IMR-90 (cell line): ENCODE data around the gene NNT. TPM values are rescaled to one million over a fixed set of nuclear protein-coding genes. Genes with fewer than 3 reads are reported as not detected.

Experiments
- ATAC-seq: fragments of 200-7000 bp; cut with Tn5 transposase; 2 replicates; pipeline ENCODE4 v1.9.1; 2020; ENCODE audit warnings: low read depth, mild to moderate bottlenecking, moderate library complexity
- BruUV-seq: library from RNA; stranded (reverse); fragments of 400-500 nt; replicated peaks from 2 replicates; lab custom pipeline; 2021; lab: Mats Ljungman, UMichigan
- CTCF ChIA-PET: fragments of 300-600 bp; formaldehyde crosslinking; extraction: SDS; loops from one replicate; lab custom pipeline; 2021; ENCODE audit warnings: antibody characterized with exemption; lab: Yijun Ruan, JAX
- POLR2A ChIA-PET: fragments of 300-600 bp; sonication (Branson Sonifier 250); formaldehyde crosslinking; loops from one replicate; lab custom pipeline; 2022; ENCODE audit warnings: antibody characterized with exemption; ENCODE audit not compliant: unreplicated experiment; lab: Charles Lee
- DNase-seq: peaks from one replicate; pipeline ENCODE4 v3.0.0; 2013
- H2AFZ ChIP-seq: replicated peaks from 2 replicates; pipeline ENCODE3; 2013; ENCODE audit warnings: low read length, mild to moderate bottlenecking; ENCODE audit not compliant: poor library complexity
- H2AK5ac ChIP-seq: 2 replicates; pipeline ENCODE4 v1.6.1; 2013; ENCODE audit warnings: low read depth, low read length, inconsistent platforms
- H2AK9ac ChIP-seq: replicated peaks from 2 replicates; pipeline ENCODE3; 2013; ENCODE audit warnings: mild to moderate bottlenecking, low read depth, low read length, moderate library complexity; ENCODE audit not compliant: poor library complexity
- H2BK120ac ChIP-seq: 2 replicates; pipeline ENCODE4 v1.6.1; 2013; ENCODE audit warnings: low read depth, low read length, inconsistent platforms
- H2BK15ac ChIP-seq: 3 replicates; pipeline ENCODE4 v1.6.1; 2013; ENCODE audit warnings: low read depth, low read length, inconsistent platforms
- H2BK20ac ChIP-seq: 2 replicates; pipeline ENCODE4 v1.6.1; 2013; ENCODE audit warnings: low read depth, mild to moderate bottlenecking, inconsistent platforms, low read length, moderate library complexity
- H2BK5ac ChIP-seq: 2 replicates; pipeline ENCODE4 v1.6.1; 2013; ENCODE audit warnings: mild to moderate bottlenecking, low read depth, low read length, inconsistent platforms; ENCODE audit not compliant: poor library complexity, severe bottlenecking
- H3K14ac ChIP-seq: replicated peaks from 2 replicates; pipeline ENCODE4 v1.6.1; 2013; ENCODE audit warnings: low read depth, low read length, inconsistent platforms
- H3K18ac ChIP-seq: 2 replicates; pipeline ENCODE4 v1.6.1; 2013; ENCODE audit warnings: low read depth, low read length, control low read depth
- H3K23ac ChIP-seq: 2 replicates; pipeline ENCODE4 v1.6.1; 2013; ENCODE audit warnings: low read depth, low read length, inconsistent platforms
- H3K27ac ChIP-seq: 2 replicates; pipeline ENCODE4 v1.5.1; 2013; ENCODE audit warnings: mild to moderate bottlenecking, control low read depth, low read length; ENCODE audit not compliant: insufficient read depth
- H3K27me3 ChIP-seq: 2 replicates; pipeline ENCODE4 v1.6.1; 2013; ENCODE audit warnings: low read length; ENCODE audit not compliant: control insufficient read depth, insufficient read depth
- H3K36me3 ChIP-seq: 2 replicates; pipeline ENCODE4 v1.6.1; 2013; ENCODE audit warnings: low read length, mixed read lengths; ENCODE audit not compliant: control insufficient read depth, insufficient read depth
- H3K4ac ChIP-seq: 2 replicates; pipeline ENCODE4 v1.6.1; 2013; ENCODE audit warnings: low read depth, low read length, inconsistent platforms
- H3K4me1 ChIP-seq: 2 replicates; pipeline ENCODE4 v1.6.1; 2013; ENCODE audit warnings: low read length, mixed read lengths; ENCODE audit not compliant: control insufficient read depth, insufficient read depth
- H3K4me2 ChIP-seq: 2 replicates; pipeline ENCODE4 v1.6.1; 2013; ENCODE audit warnings: low read depth, mild to moderate bottlenecking, control low read depth, low read length, moderate library complexity
- H3K4me3 ChIP-seq: 2 replicates; pipeline ENCODE4 v1.5.1; 2013; ENCODE audit warnings: low read depth, mild to moderate bottlenecking, control low read depth, low read length, moderate library complexity; ENCODE audit not compliant: insufficient read depth
- H3K56ac ChIP-seq: 2 replicates; pipeline ENCODE4 v1.6.1; 2013; ENCODE audit warnings: low read length, inconsistent platforms; ENCODE audit not compliant: insufficient read depth; ENCODE audit errors: extremely low read depth
- H3K79me1 ChIP-seq, 2 experiments: 2 replicates each; pipeline ENCODE4 v1.6.1; 2013; ENCODE audit warnings: low read length in 2 of 2, inconsistent platforms in 1 of 2, low read depth in 1 of 2
- H3K9ac ChIP-seq: 2 replicates; pipeline ENCODE4 v1.6.1; 2013; ENCODE audit warnings: low read depth, low read length, control low read depth
- H3K9me1 ChIP-seq: 2 replicates; pipeline ENCODE4 v1.6.1; 2013; ENCODE audit warnings: low read length, inconsistent platforms; ENCODE audit not compliant: insufficient read depth
- H3K9me3 ChIP-seq: 2 replicates; pipeline ENCODE4 v1.6.1; 2013; ENCODE audit warnings: low read length; ENCODE audit not compliant: control insufficient read depth, insufficient read depth
- H4K20me1 ChIP-seq: 2 replicates; pipeline ENCODE4 v1.6.1; 2013; ENCODE audit warnings: low read length, inconsistent platforms; ENCODE audit not compliant: insufficient read depth
- H4K5ac ChIP-seq: 2 replicates; pipeline ENCODE4 v1.6.1; 2013; ENCODE audit warnings: mild to moderate bottlenecking, low read depth, low read length, control low read depth
- H4K8ac ChIP-seq, 2 experiments: 2 replicates each; pipeline ENCODE4 v1.6.1; 2013; ENCODE audit warnings: low read depth in 2 of 2, low read length in 2 of 2, control low read depth in 1 of 2, inconsistent platforms in 1 of 2
- H4K91ac ChIP-seq: 2 replicates; pipeline ENCODE4 v1.6.1; 2013; ENCODE audit warnings: low read depth, low read length, inconsistent platforms; ENCODE audit not compliant: insufficient read depth
- BHLHE40 ChIP-seq: fragments of 150-350 bp; IDR thresholded peaks from 2 replicates; pipeline ENCODE4 v1.6.1; 2016; ENCODE audit warnings: mild to moderate bottlenecking, low read depth, low read length
- CEBPB ChIP-seq: IDR thresholded peaks from 2 replicates; pipeline ENCODE4 v1.6.1; 2012; ENCODE audit warnings: low read depth, low read length, improper control_type of control experiment
- CHD1 ChIP-seq: IDR thresholded peaks from 2 replicates; pipeline ENCODE4 v1.6.1; 2012; ENCODE audit warnings: low read depth, low read length, improper control_type of control experiment
- NFE2L2 ChIP-seq: fragments of 150-350 bp; IDR thresholded peaks from 2 replicates; pipeline ENCODE4 v1.6.1; 2016; ENCODE audit warnings: low read depth, mild to moderate bottlenecking, low read length
- POLR2A ChIP-seq: IDR thresholded peaks from 2 replicates; pipeline ENCODE4 v1.6.1; 2012; ENCODE audit warnings: mild to moderate bottlenecking, low read depth, low read length
- RAD21 ChIP-seq: IDR thresholded peaks from 2 replicates; pipeline ENCODE4 v1.6.1; 2012; ENCODE audit warnings: low read length, improper control_type of control experiment
- RCOR1 ChIP-seq: IDR thresholded peaks from 2 replicates; pipeline ENCODE4 v1.6.1; 2012; ENCODE audit warnings: mild to moderate bottlenecking, low read length, improper control_type of control experiment; ENCODE audit not compliant: insufficient replicate concordance
- RFX5 ChIP-seq: IDR thresholded peaks from 2 replicates; pipeline ENCODE4 v1.8.0; 2012; ENCODE audit warnings: low read depth, mild to moderate bottlenecking, low read length, moderate library complexity
- USF2 ChIP-seq: fragments of 150-350 bp; IDR thresholded peaks from 2 replicates; pipeline ENCODE4 v1.6.1; 2017; ENCODE audit warnings: mild to moderate bottlenecking, antibody characterized with exemption, low read length, low read depth
- WGBS, 2 experiments: methylation state at CpG; one replicate each; pipeline versions ENCODE4 v1.1.5 to v1.1.7; 2013; ENCODE audit warnings: missing lambda C conversion rate in 2 of 2; ENCODE audit not compliant: insufficient read length in 1 of 2; ENCODE audit errors: extremely low coverage in 2 of 2; 5-methylcytosine and 5-hydroxymethylcytosine counted together
- dilution Hi-C: fragments of 300-500 bp; cut with HindIII; formaldehyde crosslinking; loops from one replicate; pipeline ENCODE4 v1.14.3; 2018; ENCODE audit warnings: low sequenced_read_pairs; ENCODE audit not compliant: unreplicated experiment
- in situ Hi-C: fragments of 300-500 bp; cut with MboI; formaldehyde crosslinking; loops from 3 replicates; pipeline ENCODE4 v1.14.3; 2019; ENCODE audit warnings: low sequenced_read_pairs, inconsistent platforms, mixed read lengths
- intact Hi-C: fragments of 100-400 bp; cut with micrococcal nuclease; formaldehyde crosslinking; loops from 2 replicates; pipeline ENCODE4 v1.10.0; 2022
- polyA plus RNA-seq, 3 experiments: library from polyadenylated mRNA; depleted of rRNA; stranded (reverse); fragments of >200 nt; gene quantifications; 2 replicates each; pipeline ENCODE4 v1.2.3, GENCODE V29; 2012; ENCODE audit warnings: low replicate concordance in 1 of 3
- total RNA-seq: library from RNA; depleted of rRNA; stranded (reverse); fragments of >200 nt; gene quantifications from 2 replicates; pipeline ENCODE4 v1.2.3, GENCODE V29; 2012

NNT gene
- total and polyA plus RNA-seq, 2 of the 4 experiments (the other 2 are of a cell fraction): 23.1 to 57.2 TPM

DNA sequence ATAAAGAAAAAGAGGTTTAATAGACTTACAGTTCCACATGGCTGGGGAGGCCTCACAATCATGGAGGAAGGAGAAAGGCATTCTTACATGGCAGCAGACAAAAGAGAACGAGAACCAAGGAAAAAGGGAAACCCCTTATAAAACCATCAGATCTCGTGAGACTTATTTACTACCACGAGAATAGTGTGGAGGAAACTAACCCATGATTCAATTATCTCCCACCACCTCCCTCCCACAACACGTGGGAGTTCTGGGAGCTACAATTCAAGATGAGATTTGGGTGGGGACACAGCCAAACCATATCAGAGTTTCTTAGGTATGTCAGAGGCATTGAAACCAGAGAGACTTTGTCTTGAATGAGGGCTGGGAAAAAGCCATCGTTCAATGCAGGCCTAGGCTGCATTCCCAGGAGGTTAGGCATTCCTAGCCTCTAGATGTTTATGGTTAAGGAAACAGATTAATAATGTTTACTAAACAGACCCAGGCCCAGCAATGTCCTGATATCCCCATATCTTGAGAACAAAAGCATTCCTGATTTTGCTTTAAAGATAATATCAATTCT is 38.6 kb upstream of the NNT start:
- peak; percentile 10; the same call in 1 of the 2 replicates for ATAC-seq
- H3K9ac ChIP-seq: no peak overlapping the region
- no peaks in the 10 kb centered on the region for H3K79me1 ChIP-seq
- no peak for DNase-seq
- H3K36me3 ChIP-seq: no peaks in the 10 kb centered on the region
- ChIA-PET POLR2A (no interaction called here), CTCF (interaction anchor here (0.6 kb wide), 2 partner anchors 25 to 878 kb away, joined by 3 read pairs; no protein-coding TSS in a partner anchor)
- 0 out of 2 replicates have a peak overlapping the region, but pooled peaks have one; percentile 29 for H2BK20ac ChIP-seq
- H3K23ac ChIP-seq: no peak overlapping the region
- no peak overlapping the region for H2AK5ac ChIP-seq
- no peak overlapping the region for H3K56ac ChIP-seq
- no peak overlapping the region; the same call in 1 of the 2 replicates for H2BK120ac ChIP-seq
- H2AFZ ChIP-seq: no peak overlapping the region
- H4K91ac ChIP-seq: no peak overlapping the region
- intact Hi-C loops (no loop called here), dilution Hi-C loops (no loop called here), in situ Hi-C loops (no loop called here)
- H3K4me3 ChIP-seq: no peak overlapping the region
- TF ChIP-seq BHLHE40 (no peak), CHD1 (no peak), RCOR1 (no peak), RAD21 (no peak), USF2 (no peak), POLR2A (no peak), RFX5 (no peak), CEBPB (no peak), NFE2L2 (no peak)
- no peaks in the 10 kb centered on the region for H3K9me3 ChIP-seq
- no peak overlapping the region for H4K5ac ChIP-seq
- H3K27me3 ChIP-seq: no peaks in the 10 kb centered on the region
- no peak overlapping the region for H2AK9ac ChIP-seq
- H2BK15ac ChIP-seq: no peak overlapping the region
- H3K4me1 ChIP-seq: peaks cover 8% of the 10 kb centered on the region; the same call in 1 of the 2 replicates
- H3K27ac ChIP-seq: no peak overlapping the region
- H4K8ac ChIP-seq: peak overlapping the region in 1 of 2 experiments; percentile 32; a peak in 1 of 4 replicates
- no peak overlapping the region for H2BK5ac ChIP-seq
- no peak overlapping the region for H3K18ac ChIP-seq
- no peak overlapping the region for H3K14ac ChIP-seq
- 0 out of 2 replicates have a peak overlapping the region, but pooled peaks have one; percentile 1 for H3K4me2 ChIP-seq
- H4K20me1 ChIP-seq: no peaks in the 10 kb centered on the region
- no CpG with 5 or more reads among the region's 5 CpGs for WGBS, 2 experiments
- no TSS peak for BruUV-seq
- no peak overlapping the region for H3K4ac ChIP-seq
- H3K9me1 ChIP-seq: no peaks in the 10 kb centered on the region
